Neural cell (in vitro differentiated cells): ENCODE measurements around the gene MYO3B. TPM values are rescaled to one million over a fixed set of nuclear protein-coding genes. Genes with fewer than 3 reads are reported as not detected.

ENCODE experiments used
- H2AFZ ChIP-seq: fragments of 200-600, 300-800 bp; sonication (generic), shearing (Covaris generic); 2 replicates; pipeline ENCODE4 v1.6.0; 2014; ENCODE audit warnings: low read depth, mild to moderate bottlenecking, antibody characterized with exemption, low read length, moderate library complexity
- H3F3A ChIP-seq: fragments of 200-600 bp; shearing (Covaris generic); 2 replicates; pipeline ENCODE4 v1.6.1; 2016; ENCODE audit warnings: mild to moderate bottlenecking, moderate library complexity, mixed read lengths, antibody characterized with exemption, low read length; ENCODE audit not compliant: insufficient read depth, poor library complexity, severe bottlenecking
- H3K27ac ChIP-seq: fragments of 200-600, 300-800 bp; sonication (generic), shearing (Covaris generic); 2 replicates; pipeline ENCODE4 v1.5.1; 2014; ENCODE audit warnings: mild to moderate bottlenecking, low read length, moderate library complexity
- H3K27me3 ChIP-seq: fragments of 300-800, 200-600 bp; sonication (generic), shearing (Covaris generic); 2 replicates; pipeline ENCODE4 v1.6.0; 2014; ENCODE audit warnings: mild to moderate bottlenecking, low read depth, low read length, moderate library complexity; ENCODE audit not compliant: insufficient read depth
- H3K36me3 ChIP-seq: fragments of 300-800, 200-600 bp; sonication (generic), shearing (Covaris generic); 2 replicates; pipeline ENCODE4 v1.5.1; 2014; ENCODE audit warnings: mild to moderate bottlenecking, antibody characterized with exemption, low read length, moderate library complexity; ENCODE audit not compliant: insufficient read depth
- H3K4me2 ChIP-seq: fragments of 300-800, 200-600 bp; sonication (generic), shearing (Covaris generic); 2 replicates; pipeline ENCODE4 v1.6.0; 2014; ENCODE audit warnings: mild to moderate bottlenecking, low read length
- H3K4me3 ChIP-seq: fragments of 300-800, 200-600 bp; sonication (generic), shearing (Covaris generic); 2 replicates; pipeline ENCODE4 v1.5.1; 2014; ENCODE audit warnings: mild to moderate bottlenecking, low read length, moderate library complexity
- H3K79me2 ChIP-seq: fragments of 200-600 bp; shearing (Covaris generic); replicated peaks from 2 replicates; pipeline ENCODE4 v1.6.0; 2014; ENCODE audit warnings: mild to moderate bottlenecking, low read length, moderate library complexity; ENCODE audit not compliant: insufficient read depth
- H3K9ac ChIP-seq: fragments of 300-800, 200-600 bp; sonication (generic), shearing (Covaris generic); 2 replicates; pipeline ENCODE4 v1.6.1; 2016; ENCODE audit warnings: mild to moderate bottlenecking, low read length, mixed read lengths
- H3K9me2 ChIP-seq: fragments of 200-600 bp; shearing (Covaris generic); 2 replicates; pipeline ENCODE4 v1.6.1; 2016; ENCODE audit warnings: mild to moderate bottlenecking, low read length, mixed read lengths; ENCODE audit not compliant: insufficient read depth
- H3K9me3 ChIP-seq: fragments of 200-600, 300-800 bp; sonication (generic), shearing (Covaris generic); 2 replicates; pipeline ENCODE4 v1.6.1; 2016; ENCODE audit warnings: mild to moderate bottlenecking, mixed run types, low read length, moderate library complexity, mixed read lengths
- H4K20me1 ChIP-seq: fragments of 200-600 bp; shearing (Covaris generic); 2 replicates; pipeline ENCODE4 v1.6.1; 2016; ENCODE audit warnings: mild to moderate bottlenecking, mixed run types; ENCODE audit not compliant: insufficient read depth
- CTCF ChIP-seq: fragments of 450-650 bp; IDR thresholded peaks from 2 replicates; pipeline ENCODE4 v1.5.1; 2014; ENCODE audit warnings: antibody characterized with exemption, mild to moderate bottlenecking, moderate library complexity; ENCODE audit not compliant: poor library complexity, severe bottlenecking
- EP300 ChIP-seq: fragments of 450-650 bp; conservative IDR thresholded peaks from 2 replicates; pipeline ENCODE4 v1.6.1; 2014; ENCODE audit warnings: antibody characterized with exemption, mild to moderate bottlenecking, moderate library complexity; ENCODE audit not compliant: poor library complexity, severe bottlenecking
- EZH2 ChIP-seq: fragments of 200-600, 300-800 bp; shearing (Covaris generic), sonication (generic); IDR thresholded peaks from 2 replicates; pipeline ENCODE4 v1.6.1; 2014; ENCODE audit warnings: antibody characterized with exemption, low read length, borderline replicate concordance, mild to moderate bottlenecking; ENCODE audit not compliant: insufficient read depth, poor library complexity, severe bottlenecking
- MXI1 ChIP-seq: fragments of 450-650 bp; conservative IDR thresholded peaks from 2 replicates; pipeline ENCODE4 v1.6.1; 2014; ENCODE audit warnings: antibody characterized with exemption, mild to moderate bottlenecking; ENCODE audit not compliant: poor library complexity, severe bottlenecking
- POLR2AphosphoS5 ChIP-seq: IDR thresholded peaks from 2 replicates; pipeline ENCODE4 v1.6.1; 2012
- RAD21 ChIP-seq: fragments of 450-650 bp; conservative IDR thresholded peaks from 2 replicates; pipeline ENCODE4 v1.6.1; 2014; ENCODE audit warnings: antibody characterized with exemption, mild to moderate bottlenecking, moderate library complexity
- REST ChIP-seq: IDR thresholded peaks from 2 replicates; pipeline ENCODE4 v1.6.1; 2012; ENCODE audit warnings: borderline replicate concordance
- SMC3 ChIP-seq: fragments of 450-650 bp; conservative IDR thresholded peaks from 2 replicates; pipeline ENCODE4 v1.6.1; 2014; ENCODE audit warnings: antibody characterized with exemption, mild to moderate bottlenecking, moderate library complexity; ENCODE audit not compliant: poor library complexity
- TAF1 ChIP-seq: IDR thresholded peaks from 2 replicates; pipeline ENCODE4 v1.6.1; 2012; ENCODE audit warnings: low read depth
- polyA plus RNA-seq: library from polyadenylated mRNA; depleted of rRNA; stranded (reverse); fragments of >200 nt; gene quantifications from 2 replicates; pipeline ENCODE4 v1.2.3, GENCODE V29; 2014

MYO3B gene
- polyA plus RNA-seq, 1 donor from 2014 or later, result 0.11 TPM

- Histone ChIP-seq H3F3A (no peaks in the 10 kb centered on the region), H4K20me1 (no peaks in the 10 kb centered on the region), H3K27me3 (no peaks in the 10 kb centered on the region), H3K4me3 (no peak overlapping the region), H3K27ac (no peak overlapping the region), H3K79me2 (no peaks in the 10 kb centered on the region), H3K9ac (no peak overlapping the region), H3K36me3 (no peaks in the 10 kb centered on the region), H2AFZ (no peak overlapping the region), H3K4me2 (no peak overlapping the region), H3K9me2 (no peaks in the 10 kb centered on the region), H3K9me3 (no peaks in the 10 kb centered on the region)
- no peak for TF ChIP-seq REST
- TF ChIP-seq EZH2, result no peak
- no peak for TF ChIP-seq TAF1
- no peak for TF ChIP-seq EP300
- no peak for TF ChIP-seq POLR2AphosphoS5
- TF ChIP-seq CTCF, result no peak
- TF ChIP-seq RAD21, result no peak
- no peak for TF ChIP-seq SMC3
- no peak for TF ChIP-seq MXI1
Observed at GRCh38 chr2:170142502-170142901, 35.4 kb upstream of the MYO3B start.

GRCh38 chr2:170143045-170143717 lies 34.8 kb upstream of the MYO3B start:
- H3K9ac ChIP-seq, result no peak overlapping the region
- no peak overlapping the region for H3K4me3 ChIP-seq
- TF ChIP-seq EZH2 (no peak), POLR2AphosphoS5 (no peak), CTCF (no peak), EP300 (no peak), MXI1 (no peak), TAF1 (no peak), RAD21 (no peak), SMC3 (no peak)
- no peaks in the 10 kb centered on the region for H3K9me2 ChIP-seq
- no peak overlapping the region for H3K27ac ChIP-seq
- no peak overlapping the region for H3K4me2 ChIP-seq
- H3K9me3 ChIP-seq, result no peaks in the 10 kb centered on the region
- no peaks in the 10 kb centered on the region for H3K36me3 ChIP-seq
- H3K27me3 ChIP-seq, result no peaks in the 10 kb centered on the region
- no peak overlapping the region for H2AFZ ChIP-seq
- no peaks in the 10 kb centered on the region for H3K79me2 ChIP-seq
- H3F3A ChIP-seq, result no peaks in the 10 kb centered on the region
- H4K20me1 ChIP-seq, result no peaks in the 10 kb centered on the region
